T-helper 1 cell treated with Interleukin-12 subunit alpha and Interleukin-12 subunit beta and Interleukin-4 antibody, amounts not matched to agents 30 ng/mL and 1 ng/mL, for 36 hours (primary cell): ENCODE data around the gene JAM3. TPM values are rescaled to one million over a fixed set of nuclear protein-coding genes. Genes with fewer than 3 reads are reported as not detected.

ENCODE experiments used
- intact Hi-C: fragments of 100-400 bp; cut with micrococcal nuclease; formaldehyde crosslinking; loops from one replicate; pipeline ENCODE4 v1.15.1; 2024
- total RNA-seq: library from RNA; stranded (reverse); gene quantifications from 2 replicates; pipeline ENCODE4 v1.2.3, GENCODE V29; 2022

The JAM3 gene
- total RNA-seq, 1 donor from 2014 or later = 2.7 TPM

GRCh38 chr11:134038897-134039470, 29.9 kb upstream of the JAM3 start:
- intact Hi-C loops = loop anchor here (5.0 kb wide), 3 partner anchors 158 to 293 kb away; partner anchors contain the start of genes GLB1L2, NCAPD3 and VPS26B

- intact Hi-C loops = loop anchor here (5.0 kb wide), 3 partner anchors 157 to 292 kb away; partner anchors contain the start of genes GLB1L2, NCAPD3 and VPS26B
Observed at GRCh38 chr11:134039726-134040385, 29.0 kb upstream of the JAM3 start.

DNA sequence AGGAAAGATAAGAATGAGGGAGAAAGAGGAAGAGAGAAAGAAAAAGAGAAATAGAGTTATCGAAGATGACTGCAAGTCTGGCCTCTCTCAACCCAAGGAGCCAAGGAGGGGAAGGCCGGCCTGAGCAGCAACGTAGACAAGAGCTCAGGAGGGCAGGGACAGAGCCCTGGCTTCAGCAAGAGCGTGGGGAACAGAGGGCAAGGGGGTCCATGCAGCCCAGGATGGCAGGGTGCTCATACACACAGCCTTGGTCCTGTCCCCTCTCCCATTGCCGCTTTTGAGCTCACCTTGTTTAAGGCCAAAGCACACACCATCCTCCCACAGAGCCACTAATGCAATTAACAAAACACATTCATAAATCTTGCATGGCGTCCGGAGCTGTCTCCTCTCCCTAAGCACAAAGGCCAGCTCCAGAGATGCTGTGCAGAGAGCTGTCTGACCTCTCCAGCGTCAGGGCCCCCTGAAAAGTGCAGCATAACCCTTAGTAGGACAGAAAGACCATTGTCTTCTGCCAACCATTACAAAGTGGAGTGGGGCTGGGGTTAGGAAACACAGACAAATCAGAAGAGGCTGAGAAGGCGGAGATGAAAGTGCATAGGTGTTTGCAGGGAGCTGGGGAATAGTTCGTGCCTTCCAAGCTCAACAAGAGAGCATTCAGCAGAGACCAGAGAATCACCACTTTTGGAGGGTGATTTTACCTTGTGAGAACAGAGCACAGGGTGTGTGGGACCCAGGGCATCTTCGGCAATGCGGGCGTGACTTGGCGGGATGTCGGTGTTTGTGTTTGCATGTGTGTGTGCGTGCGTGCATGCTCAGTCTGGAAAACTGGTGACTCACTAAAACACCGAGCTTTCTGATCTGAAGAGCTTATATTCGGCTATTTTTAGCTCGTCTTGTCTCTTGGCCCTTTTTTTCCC, 28.2 kb upstream of the JAM3 start:
- intact Hi-C loops = no loop called here

DNA sequence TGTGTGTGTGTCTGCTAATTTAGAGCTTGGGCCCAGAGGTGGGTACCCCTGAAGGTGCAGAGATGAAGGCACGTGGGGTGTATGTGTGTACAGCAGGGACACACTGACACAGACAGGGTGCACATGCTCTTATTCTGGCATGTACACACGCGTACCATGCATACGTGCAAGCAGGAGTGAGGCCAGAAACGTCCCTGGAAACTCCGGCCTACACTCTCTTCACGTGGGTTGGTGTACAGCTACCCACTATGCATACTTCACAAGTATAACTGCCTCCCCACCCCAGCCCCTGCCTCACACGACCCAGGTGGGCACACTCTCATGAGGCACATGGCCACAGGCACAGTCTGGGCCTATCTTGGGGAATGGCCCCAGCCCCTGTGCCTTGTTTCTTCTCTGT, 27.5 kb upstream of the JAM3 start:
- intact Hi-C loops = no loop called here

DNA sequence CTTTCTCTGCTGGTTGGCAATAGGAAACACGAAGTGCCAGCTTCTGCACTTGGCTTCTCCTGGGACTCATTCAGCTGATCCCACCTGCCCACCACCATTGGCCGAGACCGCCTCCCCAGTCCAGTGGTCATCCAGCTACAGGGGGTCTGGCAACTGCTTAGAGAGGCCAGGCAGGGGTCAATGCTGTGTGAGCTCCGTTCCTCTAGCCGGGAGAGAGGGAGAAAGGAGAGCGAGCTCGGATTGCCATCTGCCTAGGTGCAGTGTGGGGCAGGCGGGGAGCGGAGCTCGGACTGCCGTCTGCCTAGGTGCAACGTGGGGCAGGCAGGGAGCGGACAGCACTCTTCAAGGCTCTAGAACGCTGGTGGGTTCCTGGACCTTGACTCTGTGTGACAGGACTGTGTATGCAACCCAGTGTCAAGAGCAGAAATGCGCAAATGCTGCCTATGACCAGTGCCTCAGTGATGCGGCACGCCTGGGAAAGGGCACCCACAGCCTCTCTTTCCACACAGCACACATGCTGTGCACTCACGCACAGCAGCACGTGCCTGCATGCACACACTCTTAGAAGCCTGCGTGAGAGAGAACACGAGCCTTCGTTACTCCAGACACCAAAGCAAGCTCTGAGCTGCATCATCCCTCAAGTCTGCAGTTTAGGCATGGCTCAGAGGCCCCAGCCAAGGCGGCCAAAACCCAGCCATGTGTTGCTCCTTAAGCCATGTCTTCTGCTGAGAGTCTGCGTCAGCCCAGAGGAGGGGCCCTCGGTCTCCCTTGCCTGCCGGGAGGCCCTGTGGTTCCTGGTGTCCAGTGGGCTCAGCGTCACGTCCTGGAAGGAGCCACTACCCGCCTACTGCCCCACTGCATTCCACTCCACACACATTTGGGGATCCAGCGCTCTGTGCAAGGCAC, 26.8 kb upstream of the JAM3 start:
- intact Hi-C loops = no loop called here

DNA sequence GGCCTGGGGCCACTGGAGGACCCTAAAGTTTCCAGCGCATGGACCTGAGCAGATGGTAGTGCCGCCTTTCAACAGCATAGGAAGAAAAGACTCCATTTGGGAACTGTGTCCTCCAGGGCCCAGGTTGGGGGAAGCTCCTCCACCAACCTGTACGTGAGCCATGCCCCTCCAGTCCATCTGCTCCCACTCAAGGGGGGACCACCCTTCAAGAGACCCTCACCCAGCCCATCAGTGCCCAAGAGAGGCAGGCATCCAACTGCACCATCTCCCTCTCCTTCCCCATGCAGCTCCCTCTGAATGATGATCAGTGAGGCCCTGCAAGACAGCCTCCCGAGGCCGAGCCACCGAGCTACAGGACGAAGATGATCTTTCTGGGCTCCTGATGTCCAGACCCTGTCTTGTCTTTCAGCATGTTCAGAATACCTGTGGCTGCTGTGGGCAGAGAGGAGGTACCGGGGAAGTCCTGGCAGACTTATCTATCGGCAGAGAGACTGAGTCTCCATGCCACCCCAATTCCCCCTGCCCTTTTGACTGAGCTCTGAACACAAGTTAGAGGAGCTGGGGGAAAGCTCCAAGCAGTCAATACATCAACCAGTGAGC, 25.0 kb upstream of the JAM3 start:
- intact Hi-C loops = no loop called here

DNA sequence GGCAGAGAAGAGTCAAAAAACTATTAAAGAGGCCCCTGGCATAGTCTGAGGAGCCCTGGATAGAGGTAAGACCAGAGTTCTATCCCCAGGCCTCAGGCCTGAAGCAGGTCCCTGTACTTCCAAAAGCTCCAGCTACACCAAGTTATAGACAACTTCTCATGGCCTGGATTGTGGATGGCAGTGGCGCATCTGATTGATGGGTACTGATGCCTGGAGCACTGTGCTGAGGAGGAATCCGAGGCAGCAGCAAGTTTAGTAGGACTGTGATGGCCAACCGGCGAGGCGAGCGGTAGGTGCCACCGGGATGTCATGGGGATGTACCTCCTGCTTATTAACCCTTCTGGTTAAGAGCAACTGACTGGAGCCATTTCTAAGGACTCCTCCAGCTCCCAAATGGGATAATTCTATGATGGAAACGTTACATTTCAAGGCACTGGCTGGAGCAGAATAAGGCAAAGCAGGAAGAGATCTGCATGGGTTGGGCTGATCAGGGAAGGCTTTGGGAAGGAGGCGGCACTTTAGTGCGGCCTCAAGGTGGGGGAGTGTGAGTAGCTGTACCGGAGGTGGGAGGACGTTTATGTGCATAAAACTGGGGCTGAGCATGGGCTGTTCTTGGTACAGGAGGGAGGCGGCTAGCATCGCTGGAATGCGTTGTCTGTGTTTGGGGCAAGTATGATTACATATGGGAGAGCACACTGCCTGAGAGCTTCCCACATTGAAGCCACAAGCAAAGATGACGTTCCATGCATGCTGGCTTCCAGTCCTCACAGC, 24.2 kb upstream of the JAM3 start:
- intact Hi-C loops = loop anchor here (1.0 kb wide), 1 partner anchor 116 kb away; no protein-coding TSS in a partner anchor

GRCh38 chr11:134045799-134046635, 22.9 kb upstream of the JAM3 start:
- intact Hi-C loops = loop anchor here (1.0 kb wide), 1 partner anchor 118 kb away; no protein-coding TSS in a partner anchor

DNA sequence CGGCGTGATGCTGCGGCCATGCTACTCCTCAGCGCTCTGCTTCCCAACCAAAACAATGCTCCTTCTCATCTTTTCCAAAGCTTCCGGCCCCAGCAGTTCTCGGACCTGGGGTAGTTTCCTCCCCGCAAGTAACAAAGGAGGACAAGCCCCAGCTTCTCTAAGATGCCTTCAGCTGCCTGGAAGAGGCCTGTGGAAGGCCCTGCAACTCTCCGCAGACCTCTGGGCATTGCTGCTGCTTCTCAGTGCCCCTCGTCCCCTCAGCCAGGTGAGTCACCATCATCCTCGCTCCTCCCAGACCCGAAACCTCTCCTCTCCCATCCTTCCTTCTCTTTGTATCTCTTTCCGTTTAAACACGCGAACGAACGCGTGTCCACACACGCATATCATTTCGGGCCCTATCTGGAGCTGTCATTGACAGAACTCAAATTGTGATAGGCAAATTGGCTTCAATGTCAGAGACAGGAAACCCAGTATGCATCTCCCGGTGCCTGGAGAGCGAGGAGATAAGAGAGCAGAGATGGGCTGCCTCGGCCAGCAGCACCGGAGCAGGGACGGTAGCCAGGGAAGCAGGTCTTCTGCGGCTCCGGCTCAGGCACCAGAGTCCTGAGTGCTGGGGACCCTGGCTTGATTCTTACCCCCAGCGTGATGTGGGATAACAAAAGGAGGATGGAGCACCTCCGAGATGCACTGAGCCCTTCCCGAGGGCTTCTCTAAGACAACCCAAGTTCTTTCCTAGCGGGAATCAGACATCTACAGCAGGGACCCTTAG, 22.0 kb upstream of the JAM3 start:
- intact Hi-C loops = no loop called here

- intact Hi-C loops = no loop called here
Observed at GRCh38 chr11:134047586-134047999, 21.3 kb upstream of the JAM3 start.

GRCh38 chr11:134048028-134048427, 20.8 kb upstream of the JAM3 start:
- intact Hi-C loops = no loop called here

DNA sequence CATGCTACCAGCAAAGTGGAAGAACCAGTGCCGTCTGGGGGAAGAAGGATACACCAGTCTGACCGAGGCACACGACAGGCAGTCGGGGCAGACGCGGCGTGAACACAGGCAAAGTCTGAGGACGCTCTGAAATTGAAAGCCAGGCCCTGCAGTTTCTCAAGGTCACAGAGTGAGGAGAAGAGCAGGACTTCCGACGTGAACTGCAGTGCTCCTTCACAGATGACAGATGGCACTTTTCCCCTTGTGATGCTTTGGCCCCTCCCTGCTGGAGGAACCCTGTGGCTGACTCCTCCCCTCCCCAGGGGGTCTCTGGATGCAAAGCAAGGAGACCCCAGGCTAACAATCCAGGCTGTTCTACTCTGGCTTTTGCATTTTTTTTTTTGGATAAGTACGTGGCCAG, 19.6 kb upstream of the JAM3 start:
- intact Hi-C loops = no loop called here

- intact Hi-C loops = loop anchor here (1.0 to 2.0 kb wide), 6 partner anchors 13 to 174 kb away; partner anchors contain the start of gene VPS26B
Observed at GRCh38 chr11:134050541-134051383, 18.1 kb upstream of the JAM3 start.

GRCh38 chr11:134052395-134052987, 16.4 kb upstream of the JAM3 start:
- intact Hi-C loops = no loop called here

GRCh38 chr11:134052988-134053945, 15.6 kb upstream of the JAM3 start:
- intact Hi-C loops = no loop called here
